ENCODE results near the gene RCSD1.

RCSD1 gene

DNA sequence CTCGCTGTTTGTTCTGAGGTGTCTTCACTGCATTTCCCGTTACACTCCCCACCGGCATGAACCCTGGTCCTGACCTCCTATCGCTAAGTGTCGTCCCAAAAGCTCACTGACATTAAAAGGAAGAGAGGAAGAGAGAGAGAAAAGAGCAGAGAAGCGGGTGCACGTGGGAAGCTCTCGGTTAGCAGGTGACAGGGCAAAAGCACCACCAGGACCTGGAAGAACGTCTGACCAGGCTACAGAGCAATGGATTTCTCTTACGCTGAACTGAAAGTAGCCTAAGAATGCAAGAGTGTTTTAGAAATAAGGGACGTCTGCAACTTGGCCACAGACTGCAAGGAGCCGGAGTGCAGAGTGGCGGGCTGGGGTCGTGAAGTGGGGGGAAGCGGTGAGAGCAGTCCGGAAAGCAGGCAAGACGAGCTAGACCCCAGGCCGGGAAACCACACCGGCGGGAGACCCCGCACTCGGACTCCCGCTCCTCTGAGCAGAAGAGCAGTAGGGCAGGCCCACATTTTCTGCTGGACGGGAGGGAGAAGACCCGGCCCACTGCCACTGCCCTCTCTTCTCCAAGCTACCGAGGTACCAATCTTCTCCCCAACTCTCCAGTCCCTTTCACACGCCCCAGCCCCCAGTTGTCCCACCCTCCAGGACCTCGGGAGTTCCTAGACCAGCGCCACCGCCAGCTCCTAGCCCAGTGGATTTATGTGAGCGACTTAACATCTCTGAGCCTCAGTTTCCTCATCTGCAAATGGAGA is 83.5 kb downstream of the RCSD1 start:
- peak overlapping the region; percentile 65 for H3K4me3 ChIP-seq (ENCODE audit: low read depth, low read length)
- TF ChIP-seq, protein P1, sequence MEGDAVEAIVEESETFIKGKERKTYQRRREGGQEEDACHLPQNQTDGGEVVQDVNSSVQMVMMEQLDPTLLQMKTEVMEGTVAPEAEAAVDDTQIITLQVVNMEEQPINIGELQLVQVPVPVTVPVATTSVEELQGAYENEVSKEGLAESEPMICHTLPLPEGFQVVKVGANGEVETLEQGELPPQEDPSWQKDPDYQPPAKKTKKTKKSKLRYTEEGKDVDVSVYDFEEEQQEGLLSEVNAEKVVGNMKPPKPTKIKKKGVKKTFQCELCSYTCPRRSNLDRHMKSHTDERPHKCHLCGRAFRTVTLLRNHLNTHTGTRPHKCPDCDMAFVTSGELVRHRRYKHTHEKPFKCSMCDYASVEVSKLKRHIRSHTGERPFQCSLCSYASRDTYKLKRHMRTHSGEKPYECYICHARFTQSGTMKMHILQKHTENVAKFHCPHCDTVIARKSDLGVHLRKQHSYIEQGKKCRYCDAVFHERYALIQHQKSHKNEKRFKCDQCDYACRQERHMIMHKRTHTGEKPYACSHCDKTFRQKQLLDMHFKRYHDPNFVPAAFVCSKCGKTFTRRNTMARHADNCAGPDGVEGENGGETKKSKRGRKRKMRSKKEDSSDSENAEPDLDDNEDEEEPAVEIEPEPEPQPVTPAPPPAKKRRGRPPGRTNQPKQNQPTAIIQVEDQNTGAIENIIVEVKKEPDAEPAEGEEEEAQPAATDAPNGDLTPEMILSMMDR (IDR thresholded peaks at IDR 0.05; ENCODE audit: borderline replicate concordance, insufficient read depth, low read depth, low read length) = no peak

- TF ChIP-seq, protein P1 (IDR thresholded peaks at IDR 0.05; ENCODE audit: borderline replicate concordance, insufficient read depth, low read depth, low read length) = no peak
- peak overlapping the region; percentile 65 for H3K4me3 ChIP-seq (ENCODE audit: low read depth, low read length)
Observed at GRCh38 chr1:167714098-167714438, 84.0 kb downstream of the RCSD1 start.

DNA sequence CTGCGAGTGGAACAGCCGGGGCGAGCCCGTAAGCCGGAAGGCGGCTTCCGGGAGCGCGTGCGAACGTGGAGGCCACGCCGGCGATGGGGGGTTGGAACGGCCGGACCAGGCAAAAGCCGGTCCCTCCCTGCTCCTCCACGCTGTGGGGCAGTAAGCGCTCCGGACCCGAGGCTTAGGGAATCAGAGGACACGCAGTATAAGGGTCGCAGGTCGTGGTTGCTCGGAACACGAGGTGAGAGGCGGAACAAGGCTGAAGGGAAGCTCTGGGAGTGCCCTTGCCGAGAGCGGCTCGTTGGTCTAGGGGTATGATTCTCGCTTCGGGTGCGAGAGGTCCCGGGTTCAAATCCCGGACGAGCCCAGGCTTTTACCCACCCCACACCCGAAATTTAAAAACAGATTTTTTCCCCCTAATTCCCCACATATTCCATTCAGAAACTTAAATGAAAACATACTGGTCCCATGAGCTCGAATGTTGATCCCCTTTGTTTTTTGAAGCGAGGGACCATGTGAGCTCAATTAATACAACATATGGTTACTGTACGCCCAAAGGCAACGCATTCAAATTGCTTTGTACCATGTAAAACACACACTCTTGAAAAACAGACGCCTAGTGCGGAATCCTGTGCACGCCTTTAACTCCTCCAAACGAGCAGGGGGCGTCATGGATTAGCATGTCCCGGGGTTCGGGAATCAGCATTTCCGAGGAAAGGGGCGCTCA is 84.6 kb downstream of the RCSD1 start:
- TF ChIP-seq, protein P1 (IDR thresholded peaks at IDR 0.05; ENCODE audit: borderline replicate concordance, insufficient read depth, low read depth, low read length) = no peak
- H3K4me3 ChIP-seq (ENCODE audit: low read depth, low read length) = peak overlapping the region; percentile 65

DNA sequence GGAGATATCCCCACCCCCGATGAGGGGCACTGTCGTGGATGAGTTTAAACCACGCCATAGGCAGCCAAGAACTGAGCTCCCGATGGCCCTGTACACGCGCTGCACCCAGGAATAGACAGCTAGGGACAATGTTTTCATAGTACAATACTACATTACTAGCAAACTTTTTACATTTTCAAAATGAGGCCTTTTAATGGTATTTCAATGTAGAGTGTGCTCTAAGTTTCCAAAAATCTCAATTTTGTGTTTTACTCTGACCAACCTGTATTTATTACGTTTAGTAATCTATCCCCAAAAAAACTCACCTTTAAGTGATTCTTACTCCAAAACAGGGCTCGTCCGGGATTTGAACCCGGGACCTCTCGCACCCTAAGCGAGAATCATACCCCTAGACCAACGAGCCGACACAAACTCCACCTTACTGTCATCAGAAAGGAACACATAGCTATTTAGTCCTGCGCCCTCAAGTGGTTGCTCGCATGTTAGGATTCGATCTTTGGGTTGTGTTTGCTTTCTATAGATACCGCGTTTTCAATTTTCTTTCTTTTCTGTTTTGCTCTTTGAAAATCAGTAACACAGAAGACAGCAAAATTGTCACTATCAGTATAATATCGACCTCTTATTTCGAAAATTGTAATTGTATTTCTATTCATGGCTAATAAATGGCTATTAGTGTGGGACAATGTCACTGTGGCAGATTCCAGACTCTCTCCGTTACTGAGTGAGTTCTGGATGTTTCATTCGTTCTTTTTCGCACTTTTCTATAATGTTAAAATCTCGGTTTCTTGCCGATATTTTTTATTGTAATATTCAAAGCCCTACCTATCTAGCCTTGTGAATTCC is 85.3 kb downstream of the RCSD1 start:
- TF ChIP-seq, protein P1 (IDR thresholded peaks at IDR 0.05; ENCODE audit: borderline replicate concordance, insufficient read depth, low read depth, low read length) = peak; percentile 77
- peak overlapping the region; percentile 65 for H3K4me3 ChIP-seq (ENCODE audit: low read depth, low read length)

DNA sequence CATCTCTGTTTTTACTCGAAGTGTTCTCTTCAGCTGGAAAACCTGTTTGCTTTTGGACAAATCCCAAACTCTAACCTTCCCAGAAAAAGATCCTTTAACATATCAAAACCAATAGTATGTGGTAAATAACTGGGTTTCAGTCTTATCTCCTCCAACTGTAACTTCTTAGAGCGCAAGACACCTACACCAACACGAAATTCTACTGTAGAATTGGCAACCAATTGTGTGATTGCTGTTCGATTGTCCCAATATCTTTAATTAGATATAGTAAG is 85.9 kb downstream of the RCSD1 start:
- TF ChIP-seq, protein P1 (IDR thresholded peaks at IDR 0.05; ENCODE audit: borderline replicate concordance, insufficient read depth, low read depth, low read length) = no peak
- peak overlapping the region; percentile 34 for H3K4me3 ChIP-seq (ENCODE audit: low read depth, low read length)

- TF ChIP-seq, protein P1 (IDR thresholded peaks at IDR 0.05; ENCODE audit: borderline replicate concordance, insufficient read depth, low read depth, low read length) = no peak
- no peak overlapping the region for H3K4me3 ChIP-seq (ENCODE audit: low read depth, low read length)
Observed at GRCh38 chr1:167717351-167717750, 87.3 kb downstream of the RCSD1 start.
